GM18502 (cell line): ENCODE measurements around the gene JADE1.

Source experiments
- ATAC-seq: cut with Tn5 transposase; IDR thresholded peaks from one replicate; pipeline ENCODE4 v1.9.1; 2021; ENCODE audit warnings: mild to moderate bottlenecking; ENCODE audit not compliant: unreplicated experiment, poor library complexity

JADE1 gene

GRCh38 chr4:128837679-128838078 lies 28.2 kb downstream of the JADE1 start:
- no peak for ATAC-seq

GRCh38 chr4:128840711-128841318 lies 31.3 kb downstream of the JADE1 start:
- ATAC-seq: no peak

- no peak for ATAC-seq
Observed at GRCh38 chr4:128841402-128841801, 31.9 kb downstream of the JADE1 start.

- ATAC-seq: no peak
Observed at GRCh38 chr4:128844931-128845330, 35.4 kb downstream of the JADE1 start.

- ATAC-seq: no peak
Observed at GRCh38 chr4:128846063-128846462, 36.6 kb downstream of the JADE1 start.

- ATAC-seq: no peak
Observed at GRCh38 chr4:128847082-128847724, 37.7 kb downstream of the JADE1 start.

GRCh38 chr4:128848461-128848860 lies 39.0 kb downstream of the JADE1 start:
- no peak for ATAC-seq

GRCh38 chr4:128850252-128850651 lies 40.8 kb downstream of the JADE1 start:
- ATAC-seq: no peak

- no peak for ATAC-seq
Observed at GRCh38 chr4:128853741-128854140, 44.2 kb downstream of the JADE1 start.

GRCh38 chr4:128854433-128854832 lies 44.9 kb downstream of the JADE1 start:
- peak; percentile 86 for ATAC-seq

GRCh38 chr4:128855621-128856020 lies 46.1 kb downstream of the JADE1 start:
- ATAC-seq: no peak

- ATAC-seq: no peak
Observed at GRCh38 chr4:128856246-128856645, 46.7 kb downstream of the JADE1 start.

GRCh38 chr4:128858879-128859671 lies 49.6 kb downstream of the JADE1 start:
- ATAC-seq: no peak

GRCh38 chr4:128859887-128860677 lies 50.6 kb downstream of the JADE1 start:
- ATAC-seq: peak; percentile 20

- peak; percentile 15 for ATAC-seq
Observed at GRCh38 chr4:128861856-128862518, 52.5 kb downstream of the JADE1 start.

- peak; percentile 70 for ATAC-seq
Observed at GRCh38 chr4:128862608-128863311, 53.3 kb downstream of the JADE1 start.

GRCh38 chr4:128863312-128864075 lies 54.0 kb downstream of the JADE1 start:
- ATAC-seq: peak; percentile 2

- ATAC-seq: no peak
Observed at GRCh38 chr4:128865132-128865531, 55.6 kb downstream of the JADE1 start.

GRCh38 chr4:128866269-128866668 lies 56.8 kb downstream of the JADE1 start:
- ATAC-seq: no peak
